Mesendoderm (in vitro differentiated cells): ENCODE measurements around the gene CUEDC2.

Experiments used
- DNase-seq: peaks from one replicate; pipeline ENCODE4 v3.0.0; 2013
- H2AK5ac ChIP-seq: 2 replicates; pipeline ENCODE4 v1.6.1; 2013; ENCODE audit warnings: low read length, inconsistent platforms
- H2BK120ac ChIP-seq: 2 replicates; pipeline ENCODE4 v1.6.1; 2013; ENCODE audit warnings: low read depth, mild to moderate bottlenecking, low read length, moderate library complexity, mixed read lengths
- H2BK15ac ChIP-seq: replicated peaks from 2 replicates; pipeline ENCODE4 v1.6.1; 2013; ENCODE audit warnings: low read depth, mild to moderate bottlenecking, moderate library complexity
- H2BK5ac ChIP-seq: 2 replicates; pipeline ENCODE4 v1.6.1; 2013; ENCODE audit warnings: low read length, inconsistent platforms
- H3K18ac ChIP-seq: 2 replicates; pipeline ENCODE4 v1.6.1; 2013; ENCODE audit warnings: mild to moderate bottlenecking, low read length, mixed read lengths
- H3K23ac ChIP-seq: one replicate; pipeline ENCODE4 v1.6.1; 2013; ENCODE audit warnings: low read length
- H3K27ac ChIP-seq: 2 replicates; pipeline ENCODE4 v1.5.1; 2013; ENCODE audit warnings: low read depth, mild to moderate bottlenecking, inconsistent platforms, low read length, moderate library complexity
- H3K27me3 ChIP-seq: 2 replicates; pipeline ENCODE4 v1.6.1; 2013; ENCODE audit warnings: low read length, control low read depth, mild to moderate bottlenecking, inconsistent platforms; ENCODE audit not compliant: insufficient read depth, poor library complexity
- H3K36me3 ChIP-seq: 2 replicates; pipeline ENCODE4 v1.6.1; 2013; ENCODE audit warnings: low read length, inconsistent platforms; ENCODE audit not compliant: control insufficient read depth, insufficient read depth
- H3K4ac ChIP-seq: one replicate; pipeline ENCODE4 v1.6.1; 2013; ENCODE audit warnings: low read depth, mild to moderate bottlenecking, low read length, moderate library complexity
- H3K4me1 ChIP-seq: 2 replicates; pipeline ENCODE4 v1.6.1; 2013; ENCODE audit warnings: low read depth, low read length, inconsistent platforms; ENCODE audit not compliant: control insufficient read depth
- H3K4me2 ChIP-seq: 2 replicates; pipeline ENCODE4 v1.6.1; 2013; ENCODE audit warnings: low read length
- H3K4me3 ChIP-seq: 2 replicates; pipeline ENCODE4 v1.5.1; 2013; ENCODE audit warnings: mild to moderate bottlenecking, low read length
- H3K56ac ChIP-seq: one replicate; pipeline ENCODE4 v1.6.1; 2013; ENCODE audit warnings: low read length
- H3K79me1 ChIP-seq: 2 replicates; pipeline ENCODE4 v1.6.1; 2013; ENCODE audit warnings: low read length, inconsistent platforms
- H3K79me2 ChIP-seq: 2 replicates; pipeline ENCODE4 v1.6.1; 2013; ENCODE audit warnings: mild to moderate bottlenecking, low read length; ENCODE audit not compliant: control insufficient read depth, insufficient read depth
- H3K9ac ChIP-seq: 2 replicates; pipeline ENCODE4 v1.6.1; 2013; ENCODE audit warnings: low read length, inconsistent platforms
- H4K5ac ChIP-seq: one replicate; pipeline ENCODE4 v1.6.1; 2013; ENCODE audit warnings: low read length
- H4K8ac ChIP-seq: one replicate; pipeline ENCODE4 v1.6.1; 2013; ENCODE audit warnings: low read depth, mild to moderate bottlenecking, control low read depth, low read length, moderate library complexity
- WGBS: extraction: QIAGEN DNeasy Blood & Tissue Kit; methylation state at CpG from one replicate; pipeline ENCODE4 v1.1.7; 2013; ENCODE audit warnings: low lambda C conversion rate, missing lambda C conversion rate; ENCODE audit not compliant: insufficient coverage; ENCODE audit errors: extremely low coverage; 5-methylcytosine and 5-hydroxymethylcytosine counted together

CUEDC2 gene

GRCh38 chr10:102452672-102453340, 20.4 kb upstream of the CUEDC2 start:
- Histone ChIP-seq H3K4me1 (peaks cover 9% of the 10 kb centered on the region), H3K27me3 (no peaks in the 10 kb centered on the region), H4K8ac (no peak overlapping the region), H3K79me2 (peaks cover 8% of the 10 kb centered on the region), H3K36me3 (peaks cover 6% of the 10 kb centered on the region), H2BK15ac (no peak overlapping the region), H3K4me2 (no peak overlapping the region), H2BK5ac (no peak overlapping the region), H3K4me3 (no peak overlapping the region), H3K56ac (no peak overlapping the region), H3K18ac (no peak overlapping the region), H4K5ac (no peak overlapping the region), H3K4ac (no peak overlapping the region), H3K79me1 (peaks cover 10% of the 10 kb centered on the region), H2BK120ac (no peak overlapping the region), H3K9ac (no peak overlapping the region), H3K27ac (no peak overlapping the region), H2AK5ac (no peak overlapping the region), H3K23ac (no peak overlapping the region)
- peak; percentile 67 for DNase-seq
- WGBS = no CpG with 5 or more reads among the region's 3 CpGs

- no CpG with 5 or more reads among the region's 28 CpGs for WGBS
- H3K27ac ChIP-seq = peak within 1 kb of the TSS; percentile 42
- DNase-seq = peak; percentile 41
These were observed 19.0 kb upstream of the CUEDC2 start, which contains the start of gene C10orf95 for GRCh38 chr10:102451105-102451969. Gene C10orf95 (minus strand): TSS chr10:102451543. CDS start chr10:102451093, 450 bp downstream.

GRCh38 chr10:102450374-102451104, 18.2 kb upstream of the CUEDC2 start:
- Histone ChIP-seq H3K79me2 (peaks cover 8% of the 10 kb centered on the region), H2AK5ac (no peak overlapping the region), H3K4ac (peak overlapping the region; percentile 85), H3K4me3 (peak overlapping the region; percentile 57), H3K4me2 (peak overlapping the region; percentile 91), H3K79me1 (peaks cover 10% of the 10 kb centered on the region), H2BK5ac (peak overlapping the region; percentile 73), H3K9ac (peak overlapping the region; percentile 88), H3K27me3 (no peaks in the 10 kb centered on the region), H3K23ac (peak overlapping the region; percentile 89), H2BK15ac (no peak overlapping the region), H3K4me1 (peaks cover 9% of the 10 kb centered on the region), H3K56ac (peak overlapping the region; percentile 93), H4K5ac (no peak overlapping the region), H4K8ac (peak overlapping the region; percentile 68), H3K36me3 (peaks cover 3% of the 10 kb centered on the region), H3K18ac (peak overlapping the region; percentile 87), H3K27ac (peak overlapping the region; percentile 16), H2BK120ac (no peak overlapping the region)
- DNase-seq = peak; percentile 87
- no CpG with 5 or more reads among the region's 104 CpGs for WGBS

More at GRCh38 chr10:102451105-102451969, 19.0 kb upstream of the CUEDC2 start, which contains the start of gene C10orf95:
- H2BK15ac ChIP-seq = no peak within 1 kb of the TSS
- H3K4me2 ChIP-seq = peak within 1 kb of the TSS; percentile 91
- H3K4me3 ChIP-seq = peak within 1 kb of the TSS; percentile 57
- no peaks in the 10 kb centered on the region for H3K27me3 ChIP-seq
- H3K9ac ChIP-seq = peak within 1 kb of the TSS; percentile 88
- peak within 1 kb of the TSS; percentile 68 for H4K8ac ChIP-seq
- no peak within 1 kb of the TSS for H2BK120ac ChIP-seq
- H2AK5ac ChIP-seq = no peak within 1 kb of the TSS
- H4K5ac ChIP-seq = no peak within 1 kb of the TSS
- peak within 1 kb of the TSS; percentile 85 for H3K4ac ChIP-seq
- peaks cover 10% of the 10 kb centered on the region for H3K79me1 ChIP-seq
- peak within 1 kb of the TSS; percentile 89 for H3K23ac ChIP-seq
- peak within 1 kb of the TSS; percentile 93 for H3K56ac ChIP-seq
- H3K79me2 ChIP-seq = peaks cover 8% of the 10 kb centered on the region
- peak within 1 kb of the TSS; percentile 87 for H3K18ac ChIP-seq
- H3K36me3 ChIP-seq = peaks cover 6% of the 10 kb centered on the region
- peaks cover 9% of the 10 kb centered on the region for H3K4me1 ChIP-seq
- no peak within 1 kb of the TSS for H2BK5ac ChIP-seq

GRCh38 chr10:102450124-102450373, 17.7 kb upstream of the CUEDC2 start:
- Histone ChIP-seq H3K4me3 (peak overlapping the region; percentile 57), H4K8ac (no peak overlapping the region), H2BK5ac (peak overlapping the region; percentile 73), H3K79me1 (peaks cover 10% of the 10 kb centered on the region), H3K23ac (no peak overlapping the region), H2BK120ac (no peak overlapping the region), H3K4me2 (peak overlapping the region; percentile 64), H4K5ac (no peak overlapping the region), H3K79me2 (peaks cover 8% of the 10 kb centered on the region), H3K18ac (peak overlapping the region; percentile 87), H3K27me3 (no peaks in the 10 kb centered on the region), H3K56ac (peak overlapping the region; percentile 93), H3K27ac (peak overlapping the region; percentile 7), H2BK15ac (no peak overlapping the region), H3K4ac (peak overlapping the region; percentile 62), H3K4me1 (peaks cover 9% of the 10 kb centered on the region), H2AK5ac (no peak overlapping the region), H3K9ac (peak overlapping the region; percentile 88), H3K36me3 (peaks cover 3% of the 10 kb centered on the region)
- no CpG with 5 or more reads among the region's 11 CpGs for whole genome bisulfite sequencing
- no peak for DNase-seq

- no peaks in the 10 kb centered on the region for H3K27me3 ChIP-seq
- peaks cover 9% of the 10 kb centered on the region for H3K4me1 ChIP-seq
- H4K8ac ChIP-seq = no peak overlapping the region
- H2BK120ac ChIP-seq = no peak overlapping the region
- no peak overlapping the region for H3K23ac ChIP-seq
- no peak overlapping the region for H2BK15ac ChIP-seq
- peaks cover 3% of the 10 kb centered on the region for H3K36me3 ChIP-seq
- peaks cover 10% of the 10 kb centered on the region for H3K79me1 ChIP-seq
- peak overlapping the region; percentile 7 for H3K27ac ChIP-seq
- H2BK5ac ChIP-seq = peak overlapping the region; percentile 73
- H4K5ac ChIP-seq = no peak overlapping the region
- peak overlapping the region; percentile 57 for H3K4me3 ChIP-seq
- WGBS = no CpG with 5 or more reads among the region's 30 CpGs
- H3K18ac ChIP-seq = peak overlapping the region; percentile 87
- DNase-seq = peak; percentile 91
- H2AK5ac ChIP-seq = no peak overlapping the region
- peak overlapping the region; percentile 62 for H3K4ac ChIP-seq
- peak overlapping the region; percentile 64 for H3K4me2 ChIP-seq
- peak overlapping the region; percentile 93 for H3K56ac ChIP-seq
- H3K9ac ChIP-seq = peak overlapping the region; percentile 88
- peaks cover 8% of the 10 kb centered on the region for H3K79me2 ChIP-seq
These were observed 17.1 kb upstream of the CUEDC2 start for GRCh38 chr10:102449321-102450123.
